IPS-11a (cell line): Measurements from ENCODE around the gene HOPX.
"Not testable (repeated sequence)": the region's sequence is repeated elsewhere in the genome, so short reads cannot be mapped to it uniquely, and the experiment has no call there.

Source experiments
- H3K4me3 ChIP-seq: one replicate; pipeline ENCODE4 v1.5.1; 2013; ENCODE audit warnings: low read depth, low read length, control low read depth

Gene HOPX

GRCh38 chr4:56681158-56681852 is at the start of gene HOPX:
HOPX (minus strand) TSS chr4:56681296; CDS start chr4:56657816, 23,480 bp downstream.
- no peak within 1 kb of the TSS for H3K4me3 ChIP-seq

- no peak overlapping the region for H3K4me3 ChIP-seq
Observed at GRCh38 chr4:56730097-56730496, 49.0 kb upstream of the HOPX start.

GRCh38 chr4:56728512-56728911 is 47.4 kb upstream of the HOPX start:
- H3K4me3 ChIP-seq, result no peak overlapping the region

- H3K4me3 ChIP-seq, result no peak overlapping the region
Observed at GRCh38 chr4:56727150-56727549, 46.1 kb upstream of the HOPX start.

- not testable (repeated sequence) for H3K4me3 ChIP-seq
Observed at GRCh38 chr4:56726593-56726992, 45.5 kb upstream of the HOPX start.

- H3K4me3 ChIP-seq, result no peak overlapping the region
Observed at GRCh38 chr4:56723659-56724230, 42.6 kb upstream of the HOPX start.

GRCh38 chr4:56723201-56723605 is 42.1 kb upstream of the HOPX start:
- H3K4me3 ChIP-seq, result no peak overlapping the region

GRCh38 chr4:56708146-56708545 is 27.1 kb upstream of the HOPX start:
- H3K4me3 ChIP-seq, result no peak overlapping the region

- no peak overlapping the region for H3K4me3 ChIP-seq
Observed at GRCh38 chr4:56705966-56706365, 24.9 kb upstream of the HOPX start.

GRCh38 chr4:56705334-56705733 is 24.2 kb upstream of the HOPX start:
- no peak overlapping the region for H3K4me3 ChIP-seq

- no peak overlapping the region for H3K4me3 ChIP-seq
Observed at GRCh38 chr4:56704089-56704871, 23.2 kb upstream of the HOPX start.

GRCh38 chr4:56703378-56703777 is 22.3 kb upstream of the HOPX start:
- no peak overlapping the region for H3K4me3 ChIP-seq

GRCh38 chr4:56701644-56702043 is 20.5 kb upstream of the HOPX start:
- no peak overlapping the region for H3K4me3 ChIP-seq

GRCh38 chr4:56701161-56701480 is 20.0 kb upstream of the HOPX start:
- H3K4me3 ChIP-seq, result no peak overlapping the region

- H3K4me3 ChIP-seq, result no peak overlapping the region
Observed at GRCh38 chr4:56699537-56700105, 18.5 kb upstream of the HOPX start.

- H3K4me3 ChIP-seq, result no peak overlapping the region
Observed at GRCh38 chr4:56698329-56698728, 17.2 kb upstream of the HOPX start.

- no peak overlapping the region for H3K4me3 ChIP-seq
Observed at GRCh38 chr4:56696056-56696455, 15.0 kb upstream of the HOPX start.

GRCh38 chr4:56693476-56693875 is 12.4 kb upstream of the HOPX start:
- H3K4me3 ChIP-seq, result not testable (repeated sequence)

GRCh38 chr4:56692576-56692975 is 11.5 kb upstream of the HOPX start:
- no peak overlapping the region for H3K4me3 ChIP-seq

- no peak overlapping the region for H3K4me3 ChIP-seq
Observed at GRCh38 chr4:56691425-56691824, 10.3 kb upstream of the HOPX start.

- no peak overlapping the region for H3K4me3 ChIP-seq
Observed at GRCh38 chr4:56690393-56690792, 9.3 kb upstream of the HOPX start.
